HG02678 (cell line): ENCODE data around the gene RORC.
"Not testable (repeated sequence)": the region's sequence is repeated elsewhere in the genome, so short reads cannot be mapped to it uniquely, and the experiment has no call there.

ENCODE experiments used
- ATAC-seq: cut with Tn5 transposase; IDR thresholded peaks from one replicate; pipeline ENCODE4 v1.9.1; 2021; ENCODE audit warnings: mild to moderate bottlenecking, moderate library complexity; ENCODE audit not compliant: unreplicated experiment

RORC gene

GRCh38 chr1:151809290-151809984 is 22.2 kb downstream of the RORC start:
- no peak for ATAC-seq

DNA sequence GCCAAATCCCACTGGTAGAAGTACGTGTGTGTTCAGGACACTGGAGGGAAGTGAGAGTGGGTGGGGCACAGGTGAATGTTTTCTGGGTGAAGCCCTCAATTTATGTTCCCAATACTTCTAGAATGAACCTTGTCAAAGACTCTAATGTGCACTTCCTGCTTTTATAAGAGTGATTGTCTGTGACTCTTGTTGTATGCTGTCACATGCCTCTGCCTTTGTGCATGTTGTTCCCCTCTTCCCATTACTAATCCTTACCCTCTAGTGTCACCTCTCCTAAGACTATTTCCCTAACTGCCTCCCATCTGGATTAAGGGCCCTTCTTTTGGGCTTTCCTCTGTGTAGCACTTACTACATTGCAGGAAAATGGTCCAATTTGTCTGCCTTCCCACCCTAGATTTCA is 23.8 kb downstream of the RORC start:
- ATAC-seq, result no peak

DNA sequence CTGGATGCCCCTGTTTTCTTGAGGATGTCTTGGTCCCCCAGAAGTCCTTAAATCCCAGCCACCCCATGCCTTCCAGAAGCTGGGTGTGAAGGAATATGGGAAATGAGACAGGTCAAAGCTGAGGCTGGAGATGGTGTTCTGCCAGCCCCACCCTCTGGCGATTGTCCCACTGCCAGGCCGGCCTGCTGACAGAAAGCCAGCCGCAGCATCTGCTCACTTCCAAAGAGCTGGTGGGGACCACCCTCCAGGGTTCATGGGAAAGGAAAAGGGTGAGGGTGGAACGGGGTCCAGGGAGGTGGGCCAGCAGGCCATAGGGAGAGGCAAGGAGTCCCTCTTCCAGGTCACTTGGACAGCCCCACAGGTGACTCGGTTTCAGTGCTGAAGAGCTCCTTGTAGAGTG is 24.5 kb downstream of the RORC start:
- no peak for ATAC-seq

DNA sequence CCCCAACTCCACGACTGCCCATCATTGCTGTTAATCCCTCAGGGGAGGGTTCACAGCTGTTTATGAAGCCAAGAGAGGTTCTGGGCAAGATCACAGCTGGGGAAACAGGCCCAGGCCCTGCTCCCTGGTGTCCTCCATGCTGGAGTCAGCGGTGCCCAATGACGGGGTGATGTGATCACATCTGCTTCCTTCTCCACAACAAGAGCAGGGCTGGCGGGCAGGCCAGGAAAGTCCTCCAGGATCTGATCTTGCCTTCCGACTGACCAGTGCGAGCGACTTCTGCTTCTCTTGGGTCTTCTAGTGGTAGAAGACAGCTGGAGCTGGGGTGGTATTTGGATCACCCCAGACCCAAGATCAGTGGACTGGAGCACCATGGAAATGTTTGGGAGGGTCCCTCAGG is 25.4 kb downstream of the RORC start:
- no peak for ATAC-seq

DNA sequence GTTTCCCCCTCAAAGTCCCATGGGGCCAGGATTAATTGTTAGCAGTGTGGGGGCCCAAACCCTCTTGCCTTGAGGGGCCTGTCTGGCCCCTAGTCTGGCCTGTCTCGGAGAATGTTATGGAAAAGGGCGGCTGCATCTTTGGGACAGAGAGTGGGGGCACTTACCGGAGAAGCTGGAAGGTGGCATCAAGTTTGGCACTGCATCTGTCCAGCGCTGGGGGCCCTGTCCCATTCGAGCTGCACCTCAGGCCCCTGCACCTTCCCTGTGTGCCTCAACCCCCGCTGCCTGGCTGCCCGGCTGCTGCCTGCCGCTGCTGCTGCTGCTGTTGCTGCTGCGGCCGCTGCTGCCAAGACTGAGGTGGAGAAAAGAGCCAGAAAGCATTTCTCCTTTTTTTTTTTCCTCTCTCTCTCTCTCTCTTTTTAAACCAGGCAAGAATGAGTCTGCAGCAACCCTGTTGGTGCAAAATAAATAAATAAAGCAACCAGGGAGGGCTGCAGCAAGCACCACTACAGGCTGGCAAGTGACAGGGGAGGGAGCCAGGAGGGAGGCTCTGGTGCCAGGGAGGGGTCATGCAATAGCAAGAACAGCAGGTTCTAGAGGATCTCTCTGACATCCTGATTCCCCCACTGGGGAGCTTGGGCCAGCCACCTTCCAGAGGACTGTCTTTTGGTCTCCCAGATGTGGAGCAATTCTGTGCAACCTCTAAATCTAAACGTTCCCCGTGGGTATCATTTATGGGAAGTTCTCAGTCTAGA is 26.4 kb downstream of the RORC start, which contains the start of gene LINGO4:
Gene LINGO4, minus strand, starts transcription at position 354 of the 755 bp plus-strand sequence. CDS start 2,715 bp downstream, outside the sequence.
- ATAC-seq, result no peak

DNA sequence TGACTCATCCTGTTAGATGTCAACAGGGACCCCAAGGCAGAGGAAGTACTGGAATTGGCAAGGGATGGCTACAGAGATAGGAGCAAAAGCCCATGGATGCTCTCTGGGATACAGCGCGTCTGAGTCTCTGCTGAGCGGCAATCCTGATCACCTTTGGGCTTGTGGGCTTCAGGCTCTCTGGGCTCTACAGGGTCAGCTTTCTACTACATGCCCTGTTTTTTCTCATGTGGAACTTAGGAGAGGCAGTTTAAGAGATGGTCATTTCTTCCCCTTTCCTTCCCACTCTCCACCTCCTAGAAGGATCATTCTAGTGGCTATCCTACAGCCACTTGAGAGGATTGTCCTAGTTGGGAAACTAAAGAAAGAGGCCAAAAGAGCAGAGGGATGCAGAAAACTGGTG is 27.7 kb downstream of the RORC start:
- ATAC-seq, result no peak

DNA sequence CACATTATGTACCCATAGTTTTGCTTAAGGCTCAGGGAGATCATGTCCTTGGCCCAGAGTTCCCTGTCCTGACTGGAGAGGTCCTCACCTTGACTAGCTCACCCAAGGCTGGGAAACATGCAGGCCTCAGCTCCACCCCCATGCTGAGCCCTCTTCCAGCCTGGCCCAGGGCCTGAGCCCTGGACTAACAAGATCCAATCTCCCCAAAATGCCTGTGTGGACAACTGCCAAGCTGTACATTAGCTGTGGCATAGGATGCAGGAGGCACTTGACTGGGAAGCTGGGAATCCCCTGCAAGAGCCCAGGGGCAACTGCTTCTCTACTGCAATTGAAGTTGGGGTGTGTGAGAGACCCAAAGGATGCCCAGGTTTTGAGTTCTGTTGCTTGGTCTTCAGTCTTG is 28.4 kb downstream of the RORC start:
- no peak for ATAC-seq

DNA sequence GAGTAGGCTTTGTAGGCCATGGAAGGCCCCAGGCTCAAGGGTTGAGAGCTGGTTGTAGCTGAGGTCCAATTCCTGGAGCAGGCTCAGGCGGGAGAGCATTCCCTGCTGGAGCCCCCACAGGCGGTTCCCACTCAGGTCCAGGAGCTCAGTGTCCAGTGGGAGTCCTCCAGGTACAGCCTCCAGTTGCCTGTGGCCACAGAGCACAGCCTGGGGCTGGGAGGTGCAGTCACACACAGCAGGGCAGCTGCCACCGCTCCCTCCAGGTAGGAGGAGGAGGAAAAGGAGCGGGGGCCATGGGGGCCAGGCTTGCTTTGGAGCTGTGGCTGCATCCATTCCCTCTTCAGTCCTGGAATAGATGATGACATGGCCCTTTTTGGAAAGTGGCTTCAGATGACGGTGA is 29.2 kb downstream of the RORC start:
- no peak for ATAC-seq

GRCh38 chr1:151801846-151802245 is 29.8 kb downstream of the RORC start:
- no peak for ATAC-seq

DNA sequence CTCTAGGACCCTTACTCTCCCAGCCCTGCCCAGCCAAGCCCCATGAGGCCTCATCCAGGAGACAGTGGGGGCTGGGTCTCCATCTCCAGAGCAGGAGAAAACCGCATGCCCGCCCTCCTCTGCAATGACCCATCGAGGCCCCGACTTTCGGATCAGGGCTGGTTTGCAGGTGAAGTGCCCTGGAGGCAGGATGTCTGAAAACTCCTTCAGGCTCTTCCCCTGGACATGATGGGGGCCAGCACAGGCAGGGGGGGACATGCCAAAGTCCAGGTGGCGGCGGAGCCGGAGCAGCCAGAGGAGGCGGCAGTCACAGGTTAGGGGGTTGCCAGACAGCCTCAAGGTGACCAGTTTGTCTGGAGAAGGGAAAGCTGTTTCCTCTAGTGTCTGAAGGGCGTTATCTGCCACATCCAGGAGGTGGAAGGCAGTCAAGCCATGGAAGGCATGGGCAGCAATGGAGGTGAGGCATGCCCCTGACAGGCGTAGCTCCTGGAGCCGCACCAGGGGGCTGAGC is 30.2 kb downstream of the RORC start:
- no peak for ATAC-seq

- ATAC-seq, result no peak
Observed at GRCh38 chr1:151800830-151801229, 30.8 kb downstream of the RORC start.

GRCh38 chr1:151799179-151800022 is 32.2 kb downstream of the RORC start:
- no peak for ATAC-seq

- ATAC-seq, result no peak
Observed at GRCh38 chr1:151798571-151798970, 33.0 kb downstream of the RORC start.

- no peak for ATAC-seq
Observed at GRCh38 chr1:151790940-151791651, 40.5 kb downstream of the RORC start.

DNA sequence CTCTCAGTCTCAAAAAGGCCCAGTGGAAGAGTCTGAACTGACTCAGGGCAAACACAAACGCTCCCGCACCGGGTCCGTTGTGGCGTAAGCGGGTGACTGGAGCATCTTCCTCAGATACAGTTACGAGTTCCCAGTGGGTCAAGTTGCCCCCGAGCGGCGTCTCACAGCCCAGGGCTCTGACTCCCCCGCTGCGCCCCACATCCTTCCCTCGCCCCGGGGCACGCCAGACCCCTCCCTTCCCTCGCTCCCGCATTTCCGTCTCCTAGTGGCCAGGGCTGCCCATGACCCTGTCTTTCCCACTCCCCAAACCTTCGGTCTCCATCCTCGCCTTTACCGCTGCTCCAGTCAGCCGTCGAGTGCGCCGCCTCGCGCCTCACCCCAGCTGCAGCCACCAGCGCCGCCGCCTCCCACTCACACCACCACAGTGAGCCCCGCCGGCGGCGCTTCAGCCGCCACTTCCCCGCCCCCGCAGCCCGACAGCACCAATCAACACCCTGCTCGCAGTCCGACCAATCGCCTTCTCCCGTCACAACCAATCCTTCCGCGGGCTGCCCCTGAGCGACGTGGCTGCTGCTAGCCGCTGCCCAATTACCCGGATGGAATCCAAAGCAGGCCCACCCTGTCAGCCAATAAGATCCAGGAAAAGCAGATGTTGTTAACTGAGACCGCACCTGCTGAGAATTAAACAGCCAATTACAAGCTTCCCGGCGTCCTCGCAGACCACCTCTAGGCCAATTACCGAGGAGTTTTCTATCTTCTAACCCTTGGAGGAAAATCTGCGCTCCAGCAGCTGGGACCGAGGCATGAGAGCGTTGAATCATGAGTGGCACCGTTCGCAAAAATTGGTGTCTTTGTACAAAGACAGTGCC is 41.3 kb downstream of the RORC start, which contains the start of gene TDRKH:
Gene TDRKH, minus strand, starts transcription at position 430 of the 869 bp plus-strand sequence. CDS start 7,478 bp downstream, outside the sequence.
- peak; percentile 94 for ATAC-seq

GRCh38 chr1:151787689-151788088 is 43.9 kb downstream of the RORC start:
- ATAC-seq, result no peak

GRCh38 chr1:151783796-151784195 is 47.8 kb downstream of the RORC start:
- no peak for ATAC-seq

DNA sequence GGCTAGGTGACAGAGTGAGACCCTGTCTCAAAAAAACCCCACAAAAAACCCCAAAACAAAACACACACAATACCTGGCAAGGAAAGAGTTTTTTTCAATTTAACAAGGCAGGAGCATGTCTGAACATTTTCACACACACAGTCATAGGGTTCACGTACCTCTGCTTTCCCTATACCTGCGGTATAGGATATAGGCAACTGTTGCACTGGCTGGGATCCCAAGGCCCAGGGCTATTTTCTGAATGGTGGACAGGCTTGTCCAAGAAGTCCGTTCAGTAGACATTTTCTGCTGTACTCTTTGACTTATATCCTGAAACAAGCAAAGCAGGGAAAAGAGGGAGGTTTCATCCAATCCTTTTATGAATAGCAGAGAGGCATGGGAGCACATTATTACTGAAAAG is 48.9 kb downstream of the RORC start:
- no peak for ATAC-seq

DNA sequence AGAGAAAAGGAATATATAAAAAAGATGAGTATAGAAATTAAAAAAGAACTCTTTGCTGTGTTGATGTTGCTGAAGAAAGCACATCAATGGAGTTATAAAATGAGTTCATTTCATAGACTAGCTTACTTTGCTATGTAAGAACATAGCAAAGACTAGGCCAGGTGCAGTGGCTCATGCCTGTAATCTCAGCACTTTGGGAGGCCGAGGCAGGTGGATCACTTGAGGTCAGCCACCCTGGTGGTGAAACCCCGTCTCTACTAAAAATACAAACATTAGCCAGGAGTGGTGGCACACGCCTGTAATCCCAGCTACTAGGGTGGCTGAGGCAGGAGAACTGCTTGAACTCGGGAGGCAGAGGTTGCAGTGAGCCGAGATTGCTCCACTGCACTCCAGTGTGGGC is 49.6 kb downstream of the RORC start:
- ATAC-seq, result not testable (repeated sequence)

DNA sequence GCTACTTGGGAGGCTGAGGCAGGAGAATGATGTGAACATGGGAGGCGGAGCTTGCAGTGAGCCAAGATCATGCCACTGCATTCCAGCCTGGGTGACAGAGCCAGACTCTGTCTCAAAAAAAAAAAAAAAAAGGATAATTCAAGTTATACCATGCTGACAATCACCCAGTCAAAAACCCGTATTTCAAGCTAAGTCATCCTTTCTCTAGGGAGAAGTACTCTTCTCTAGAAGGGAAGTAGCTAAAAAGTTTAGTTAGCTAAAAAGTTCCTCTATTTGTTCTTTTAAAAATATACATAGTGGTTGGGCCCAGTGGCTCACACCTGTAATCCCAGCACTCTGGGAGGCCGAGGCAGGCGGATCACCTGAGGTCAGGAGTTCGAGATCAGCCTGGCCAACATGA is 50.9 kb downstream of the RORC start:
- ATAC-seq, result not testable (repeated sequence)
